Sigmoid colon (tissue), 4 donors: ENCODE data around the gene IGF2BP2.

Source experiments
- EP300 ChIP-seq, 4 donors: sonication (generic); formaldehyde crosslinking; IDR thresholded peaks; one replicate each; pipeline ENCODE4 v1.6.1; 2017; ENCODE audit warnings: antibody characterized with exemption in 4 of 4
- POLR2A ChIP-seq, 2 donors: fragments of 450-650 bp; IDR thresholded peaks; one replicate each; pipeline ENCODE4 v1.6.1; 2016; ENCODE audit warnings: antibody characterized with exemption in 2 of 2, mild to moderate bottlenecking in 2 of 2, moderate library complexity in 2 of 2
- POLR2AphosphoS5 ChIP-seq, 4 donors: sonication (generic); formaldehyde crosslinking; IDR thresholded peaks; one replicate each; pipeline ENCODE4 v1.6.1; 2017; ENCODE audit warnings: antibody characterized with exemption in 4 of 4
- TF ChIP-seq, protein P1 (sequence below), 4 experiments: fragments of 450-650 bp in 3 of 4; fragments of 200-600 bp in 1 of 4; IDR thresholded peaks; one replicate each; pipeline ENCODE4 v1.5.1; 2016 to 2019; ENCODE audit warnings: antibody characterized with exemption in 4 of 4, mild to moderate bottlenecking in 3 of 4, moderate library complexity in 2 of 4

DNA sequence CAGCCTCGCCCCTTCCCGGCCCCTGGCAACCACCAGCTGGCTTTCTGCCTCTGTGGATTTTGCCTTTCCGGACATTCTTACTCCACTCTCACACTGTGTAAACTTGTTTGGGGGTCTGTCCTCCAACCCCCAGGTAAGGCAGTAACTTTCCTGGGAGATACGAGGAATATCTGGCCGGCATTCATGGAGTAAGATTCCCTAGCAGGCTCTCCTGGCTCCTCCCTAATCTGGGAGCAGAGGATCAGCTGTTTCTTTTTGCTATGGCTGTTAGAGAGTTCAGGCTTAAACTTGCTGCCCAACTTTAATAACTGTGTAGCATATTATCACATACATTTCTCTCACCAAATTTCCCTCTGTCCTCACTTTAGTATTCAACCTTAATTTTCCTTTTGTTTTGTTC lies 64.3 kb downstream of the IGF2BP2 start:
- no peak for TF ChIP-seq POLR2A (IDR thresholded peaks at IDR 0.05)
- TF ChIP-seq, protein P1, sequence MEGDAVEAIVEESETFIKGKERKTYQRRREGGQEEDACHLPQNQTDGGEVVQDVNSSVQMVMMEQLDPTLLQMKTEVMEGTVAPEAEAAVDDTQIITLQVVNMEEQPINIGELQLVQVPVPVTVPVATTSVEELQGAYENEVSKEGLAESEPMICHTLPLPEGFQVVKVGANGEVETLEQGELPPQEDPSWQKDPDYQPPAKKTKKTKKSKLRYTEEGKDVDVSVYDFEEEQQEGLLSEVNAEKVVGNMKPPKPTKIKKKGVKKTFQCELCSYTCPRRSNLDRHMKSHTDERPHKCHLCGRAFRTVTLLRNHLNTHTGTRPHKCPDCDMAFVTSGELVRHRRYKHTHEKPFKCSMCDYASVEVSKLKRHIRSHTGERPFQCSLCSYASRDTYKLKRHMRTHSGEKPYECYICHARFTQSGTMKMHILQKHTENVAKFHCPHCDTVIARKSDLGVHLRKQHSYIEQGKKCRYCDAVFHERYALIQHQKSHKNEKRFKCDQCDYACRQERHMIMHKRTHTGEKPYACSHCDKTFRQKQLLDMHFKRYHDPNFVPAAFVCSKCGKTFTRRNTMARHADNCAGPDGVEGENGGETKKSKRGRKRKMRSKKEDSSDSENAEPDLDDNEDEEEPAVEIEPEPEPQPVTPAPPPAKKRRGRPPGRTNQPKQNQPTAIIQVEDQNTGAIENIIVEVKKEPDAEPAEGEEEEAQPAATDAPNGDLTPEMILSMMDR (IDR thresholded peaks at IDR 0.05): no peak
- no peak for TF ChIP-seq POLR2AphosphoS5 (IDR thresholded peaks at IDR 0.05)
- TF ChIP-seq EP300 (IDR thresholded peaks at IDR 0.05): no peak
